ENCODE data around the gene SYTL5.

- TF ChIP-seq EP300 (IDR thresholded peaks at IDR 0.05), result no peak
- no peak for TF ChIP-seq POLR2A (IDR thresholded peaks at IDR 0.05)
Measured at GRCh38 chrX:38004046-38004445, 2.3 kb upstream of the SYTL5 start.

Measured in ovary (tissue), 1 donor.